ENCODE results near the gene FPR2.

- TF ChIP-seq POLR2A (IDR thresholded peaks at IDR 0.05) (no peak), CTCF (IDR thresholded peaks at IDR 0.05 in 4 of 5, conservative IDR thresholded peaks at IDR 0.05 in 1 of 5) (no peak)
Measured at GRCh38 chr19:51789061-51789795, 28.2 kb downstream of the FPR2 start.
